ENCODE results near the gene KLF17.

Gene KLF17

GRCh38 chr1:44151808-44152207 is 33.2 kb downstream of the KLF17 start:
- DNase-seq (ENCODE audit: low read depth in 2 of 2): no peak

GRCh38 chr1:44152692-44153091 is 34.1 kb downstream of the KLF17 start:
- DNase-seq (ENCODE audit: low read depth in 2 of 2): no peak

- no peak for DNase-seq (ENCODE audit: low read depth in 2 of 2)
Measured at GRCh38 chr1:44154049-44154448, 35.4 kb downstream of the KLF17 start.

- no peak for DNase-seq (ENCODE audit: low read depth in 2 of 2)
Measured at GRCh38 chr1:44157903-44158302, 39.3 kb downstream of the KLF17 start.

- no peak for DNase-seq (ENCODE audit: low read depth in 2 of 2)
Measured at GRCh38 chr1:44158871-44159270, 40.2 kb downstream of the KLF17 start.

- DNase-seq (ENCODE audit: low read depth in 2 of 2): no peak
Measured at GRCh38 chr1:44161546-44161945, 42.9 kb downstream of the KLF17 start.

- no peak for DNase-seq (ENCODE audit: low read depth in 2 of 2)
Measured at GRCh38 chr1:44168520-44169098, 50.0 kb downstream of the KLF17 start.

- no peak for DNase-seq (ENCODE audit: low read depth in 2 of 2)
Measured at GRCh38 chr1:44170281-44170823, 51.7 kb downstream of the KLF17 start.

- DNase-seq (ENCODE audit: low read depth in 2 of 2): no peak
Measured at GRCh38 chr1:44174630-44175029, 56.0 kb downstream of the KLF17 start.

Data from activated CD8-positive, alpha-beta memory T cell treated with anti-CD3 and anti-CD28 coated beads for 4 hours (primary cell).